HG03045 (cell line): Measurements from ENCODE around the gene CRACDL.

Experiments used
- ATAC-seq: cut with Tn5 transposase; IDR thresholded peaks from one replicate; pipeline ENCODE4 v1.9.1; 2021; ENCODE audit warnings: mild to moderate bottlenecking, moderate library complexity; ENCODE audit not compliant: unreplicated experiment

The CRACDL gene

GRCh38 chr2:98927027-98927426 lies 9.0 kb downstream of the CRACDL start:
- no peak for ATAC-seq

GRCh38 chr2:98926601-98927000 lies 9.4 kb downstream of the CRACDL start:
- ATAC-seq = no peak

- no peak for ATAC-seq
These were observed 11.1 kb downstream of the CRACDL start for GRCh38 chr2:98924910-98925309.

GRCh38 chr2:98924038-98924830 lies 11.8 kb downstream of the CRACDL start:
- ATAC-seq = no peak

GRCh38 chr2:98923244-98923940 lies 12.6 kb downstream of the CRACDL start:
- ATAC-seq = no peak

GRCh38 chr2:98921062-98921461 lies 15.0 kb downstream of the CRACDL start:
- ATAC-seq = no peak

- ATAC-seq = no peak
These were observed 19.0 kb downstream of the CRACDL start for GRCh38 chr2:98917031-98917471.

- ATAC-seq = no peak
These were observed 20.2 kb downstream of the CRACDL start for GRCh38 chr2:98915751-98916358.

GRCh38 chr2:98914713-98915580 lies 21.1 kb downstream of the CRACDL start:
- ATAC-seq = no peak

- ATAC-seq = no peak
These were observed 21.9 kb downstream of the CRACDL start for GRCh38 chr2:98913916-98914712.

- no peak for ATAC-seq
These were observed 22.8 kb downstream of the CRACDL start for GRCh38 chr2:98912957-98913915.

GRCh38 chr2:98912221-98912851 lies 23.7 kb downstream of the CRACDL start:
- ATAC-seq = no peak

GRCh38 chr2:98911376-98912154 lies 24.5 kb downstream of the CRACDL start:
- ATAC-seq = no peak

- ATAC-seq = no peak
These were observed 25.0 kb downstream of the CRACDL start for GRCh38 chr2:98911126-98911375.

GRCh38 chr2:98910349-98911125 lies 25.5 kb downstream of the CRACDL start:
- ATAC-seq = no peak

- ATAC-seq = no peak
These were observed 26.5 kb downstream of the CRACDL start for GRCh38 chr2:98909317-98910211.
